Osteocyte (in vitro differentiated cells): ENCODE results near the gene TEKT3. TPM values are rescaled to one million over a fixed set of nuclear protein-coding genes. Genes with fewer than 3 reads are reported as not detected.

Source experiments
- DNase-seq: peaks from one replicate; pipeline ENCODE4 v3.0.0; 2021; ENCODE audit warnings: mixed read lengths; ENCODE audit not compliant: unreplicated experiment; ENCODE audit errors: extremely low spot score
- H3K27ac Mint-ChIP-seq: one replicate; pipeline ENCODE4 v1.8.0; 2021; ENCODE audit warnings: mild to moderate bottlenecking, mixed read lengths; ENCODE audit not compliant: unreplicated experiment
- H3K27me3 Mint-ChIP-seq: one replicate; pipeline ENCODE4 v1.8.0; 2021; ENCODE audit warnings: mixed read lengths; ENCODE audit not compliant: unreplicated experiment
- H3K36me3 Mint-ChIP-seq: one replicate; pipeline ENCODE4 v1.8.0; 2021; ENCODE audit warnings: mixed read lengths; ENCODE audit not compliant: unreplicated experiment
- H3K4me1 Mint-ChIP-seq: one replicate; pipeline ENCODE4 v1.8.0; 2021; ENCODE audit warnings: mixed read lengths; ENCODE audit not compliant: unreplicated experiment
- H3K4me3 Mint-ChIP-seq: one replicate; pipeline ENCODE4 v1.8.0; 2021; ENCODE audit warnings: mild to moderate bottlenecking, moderate library complexity, mixed read lengths; ENCODE audit not compliant: unreplicated experiment
- H3K9me3 Mint-ChIP-seq: one replicate; pipeline ENCODE4 v1.8.0; 2021; ENCODE audit warnings: mixed read lengths; ENCODE audit not compliant: unreplicated experiment
- total RNA-seq: library from RNA; stranded (reverse); gene quantifications from 2 replicates; pipeline ENCODE4 v1.2.1, GENCODE V29; 2021
- TF ChIP-seq, protein P1 (sequence below): fragments of 200-600 bp; sonication (generic); IDR thresholded peaks from 2 replicates; pipeline ENCODE4 v1.5.0; 2021; ENCODE audit warnings: antibody characterized with exemption, mild to moderate bottlenecking, moderate library complexity

Gene TEKT3
- total RNA-seq, 1 donor from 2014 or later, result not detected

- TF ChIP-seq, protein P1, sequence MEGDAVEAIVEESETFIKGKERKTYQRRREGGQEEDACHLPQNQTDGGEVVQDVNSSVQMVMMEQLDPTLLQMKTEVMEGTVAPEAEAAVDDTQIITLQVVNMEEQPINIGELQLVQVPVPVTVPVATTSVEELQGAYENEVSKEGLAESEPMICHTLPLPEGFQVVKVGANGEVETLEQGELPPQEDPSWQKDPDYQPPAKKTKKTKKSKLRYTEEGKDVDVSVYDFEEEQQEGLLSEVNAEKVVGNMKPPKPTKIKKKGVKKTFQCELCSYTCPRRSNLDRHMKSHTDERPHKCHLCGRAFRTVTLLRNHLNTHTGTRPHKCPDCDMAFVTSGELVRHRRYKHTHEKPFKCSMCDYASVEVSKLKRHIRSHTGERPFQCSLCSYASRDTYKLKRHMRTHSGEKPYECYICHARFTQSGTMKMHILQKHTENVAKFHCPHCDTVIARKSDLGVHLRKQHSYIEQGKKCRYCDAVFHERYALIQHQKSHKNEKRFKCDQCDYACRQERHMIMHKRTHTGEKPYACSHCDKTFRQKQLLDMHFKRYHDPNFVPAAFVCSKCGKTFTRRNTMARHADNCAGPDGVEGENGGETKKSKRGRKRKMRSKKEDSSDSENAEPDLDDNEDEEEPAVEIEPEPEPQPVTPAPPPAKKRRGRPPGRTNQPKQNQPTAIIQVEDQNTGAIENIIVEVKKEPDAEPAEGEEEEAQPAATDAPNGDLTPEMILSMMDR, result no peak
- no peak for DNase-seq
- no peaks in the 10 kb centered on the region for H3K9me3 Mint-ChIP-seq
Measured at GRCh38 chr17:15307710-15308111, 33.7 kb downstream of the TEKT3 start.

DNA sequence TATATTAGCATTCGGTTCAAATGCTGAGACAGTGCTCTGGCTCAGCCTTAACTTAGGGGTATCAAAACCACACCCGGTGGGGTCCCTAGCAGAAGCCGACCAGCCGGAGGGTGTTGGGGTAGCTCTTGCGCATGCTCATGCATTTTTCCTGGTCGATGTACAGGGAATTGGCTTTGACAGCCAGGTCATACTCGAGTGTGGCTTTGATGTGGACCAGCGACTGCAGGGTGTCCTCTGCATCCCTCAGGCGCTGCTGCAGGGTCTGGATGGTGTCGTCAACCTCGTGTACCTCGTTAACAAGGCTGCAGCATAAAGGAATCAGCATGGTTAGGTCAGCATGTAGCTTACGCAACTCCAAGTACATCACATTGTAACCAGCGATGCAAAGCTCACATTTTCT, 37.5 kb downstream of the TEKT3 start:
- Mint-ChIP-seq H3K4me1 (peaks cover 41% of the 10 kb centered on the region), H3K27ac (no peak overlapping the region), H3K27me3 (no peaks in the 10 kb centered on the region), H3K36me3 (no peaks in the 10 kb centered on the region), H3K4me3 (no peak overlapping the region), H3K9me3 (no peaks in the 10 kb centered on the region)
- TF ChIP-seq, protein P1, result no peak
- no peak for DNase-seq

More at GRCh38 chr17:15307710-15308111, 33.7 kb downstream of the TEKT3 start:
- Mint-ChIP-seq H3K4me3 (no peak overlapping the region), H3K27me3 (no peaks in the 10 kb centered on the region), H3K36me3 (no peaks in the 10 kb centered on the region), H3K27ac (peak overlapping the region; percentile 27), H3K4me1 (peaks cover 28% of the 10 kb centered on the region)

- Mint-ChIP-seq H3K36me3 (no peaks in the 10 kb centered on the region), H3K27me3 (no peaks in the 10 kb centered on the region), H3K27ac (no peak overlapping the region), H3K9me3 (no peaks in the 10 kb centered on the region), H3K4me3 (no peak overlapping the region), H3K4me1 (peaks cover 41% of the 10 kb centered on the region)
- TF ChIP-seq, protein P1, result no peak
- DNase-seq, result no peak
Measured at GRCh38 chr17:15303268-15303667, 38.1 kb downstream of the TEKT3 start.

- DNase-seq, result no peak
- Mint-ChIP-seq H3K9me3 (no peaks in the 10 kb centered on the region), H3K4me3 (no peak overlapping the region), H3K4me1 (peaks cover 40% of the 10 kb centered on the region), H3K27me3 (no peaks in the 10 kb centered on the region), H3K36me3 (no peaks in the 10 kb centered on the region), H3K27ac (no peak overlapping the region)
- TF ChIP-seq, protein P1, result no peak
Measured at GRCh38 chr17:15301845-15302244, 39.6 kb downstream of the TEKT3 start.

- peaks cover 20% of the 10 kb centered on the region for H3K4me1 Mint-ChIP-seq
- DNase-seq, result no peak
- no peaks in the 10 kb centered on the region for H3K27me3 Mint-ChIP-seq
- no peak overlapping the region for H3K27ac Mint-ChIP-seq
- H3K4me3 Mint-ChIP-seq, result no peak overlapping the region
- no peaks in the 10 kb centered on the region for H3K9me3 Mint-ChIP-seq
- no peaks in the 10 kb centered on the region for H3K36me3 Mint-ChIP-seq
- TF ChIP-seq, protein P1, result no peak
Measured at GRCh38 chr17:15298176-15298575, 43.2 kb downstream of the TEKT3 start.
